Measurements from ENCODE around the gene KITLG. TPM values are rescaled to one million over a fixed set of nuclear protein-coding genes. Genes with fewer than 3 reads are reported as not detected.

Gene KITLG, protein sequence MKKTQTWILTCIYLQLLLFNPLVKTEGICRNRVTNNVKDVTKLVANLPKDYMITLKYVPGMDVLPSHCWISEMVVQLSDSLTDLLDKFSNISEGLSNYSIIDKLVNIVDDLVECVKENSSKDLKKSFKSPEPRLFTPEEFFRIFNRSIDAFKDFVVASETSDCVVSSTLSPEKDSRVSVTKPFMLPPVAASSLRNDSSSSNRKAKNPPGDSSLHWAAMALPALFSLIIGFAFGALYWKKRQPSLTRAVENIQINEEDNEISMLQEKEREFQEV
- total RNA-seq, result 51.6 and 64.3 TPM in 2 replicates

DNA sequence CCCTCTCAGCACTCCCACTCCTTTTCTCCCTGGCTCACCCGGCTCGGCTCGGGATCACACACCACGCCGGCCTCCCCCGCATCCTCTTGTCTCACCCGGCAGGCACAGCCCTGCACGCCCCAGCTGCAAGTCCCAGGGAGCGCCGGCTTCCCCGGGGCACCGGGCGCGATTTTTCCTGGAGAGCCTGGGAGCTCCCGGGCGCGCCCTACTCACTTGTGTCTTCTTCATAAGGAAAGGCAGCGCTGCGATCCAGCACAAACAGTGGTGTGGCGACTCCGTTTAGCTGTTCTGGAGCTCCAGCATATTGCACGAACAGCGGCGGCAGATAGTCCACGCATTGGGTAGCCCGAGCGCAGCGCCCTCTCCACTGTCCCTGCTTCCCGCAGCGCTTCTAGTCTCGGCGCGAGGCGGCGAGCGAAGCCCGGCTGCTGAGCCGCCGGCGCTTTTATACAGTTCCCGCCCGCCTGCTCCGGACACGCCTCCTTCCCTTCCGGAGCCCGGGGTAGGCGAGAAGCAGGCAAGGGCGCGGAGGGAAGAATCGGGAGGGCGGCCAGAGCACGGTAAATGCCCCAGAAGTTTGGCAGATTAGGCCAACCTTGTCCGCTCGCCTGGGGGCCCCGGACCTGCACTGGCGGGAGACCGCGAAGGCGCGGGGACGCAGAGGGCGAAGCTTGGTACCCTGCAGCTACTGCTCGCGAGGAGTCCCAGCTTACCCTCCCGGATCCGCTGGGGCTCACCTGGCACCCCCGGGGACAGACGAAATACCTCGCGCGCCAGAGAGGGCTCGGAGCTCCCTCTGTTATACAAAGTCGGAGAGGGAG, at the start of gene KITLG:
Gene KITLG (minus strand): TSS at position 421 of the 821 bp plus-strand sequence. CDS start 193 bp downstream, at position 228.

